Hippocampal formation (tissue), 2 donors: ENCODE results near the gene AKR1C2.
"Not testable (repeated sequence)": the region's sequence is repeated elsewhere in the genome, so short reads cannot be mapped to it uniquely, and the experiment has no call there.

ENCODE experiments used
- DNase-seq, 2 donors: peaks; one replicate each; lab custom pipeline; 2025; lab: John Stamatoyannopoulos, UW

The AKR1C2 gene

DNA sequence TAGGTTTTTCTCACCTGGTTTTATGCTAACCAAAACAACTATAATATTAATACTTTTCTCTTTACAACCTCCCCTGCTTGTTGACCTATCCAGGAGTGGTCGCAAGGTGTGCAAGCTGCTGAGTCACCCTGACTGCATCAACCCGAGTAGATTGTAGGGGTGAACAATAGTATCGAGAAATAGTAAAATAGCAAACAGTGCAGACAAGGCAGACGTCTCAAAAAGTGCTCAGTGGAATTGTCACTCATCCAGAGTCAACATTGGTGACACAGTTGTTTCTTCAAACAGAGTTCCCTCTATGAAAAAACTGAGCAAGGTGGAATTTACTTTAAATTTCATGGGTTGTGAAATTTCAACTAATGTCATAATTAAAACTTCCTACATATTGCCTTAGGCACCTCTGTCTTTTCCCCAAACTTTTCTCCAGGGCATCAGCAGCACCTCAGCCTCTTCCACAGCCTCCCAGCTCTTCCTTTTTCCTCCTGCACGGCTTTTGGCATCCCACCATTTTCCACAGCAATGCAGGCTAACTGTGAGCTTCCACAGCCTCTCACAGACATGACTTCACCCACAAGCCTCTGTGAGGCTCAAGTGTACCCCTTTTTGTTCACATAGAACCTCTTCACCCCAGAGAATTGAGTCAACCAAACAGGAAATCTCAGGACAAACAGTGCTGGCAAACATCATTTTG, 46.6 kb downstream of the AKR1C2 start:
- not testable (repeated sequence) for DNase-seq

DNA sequence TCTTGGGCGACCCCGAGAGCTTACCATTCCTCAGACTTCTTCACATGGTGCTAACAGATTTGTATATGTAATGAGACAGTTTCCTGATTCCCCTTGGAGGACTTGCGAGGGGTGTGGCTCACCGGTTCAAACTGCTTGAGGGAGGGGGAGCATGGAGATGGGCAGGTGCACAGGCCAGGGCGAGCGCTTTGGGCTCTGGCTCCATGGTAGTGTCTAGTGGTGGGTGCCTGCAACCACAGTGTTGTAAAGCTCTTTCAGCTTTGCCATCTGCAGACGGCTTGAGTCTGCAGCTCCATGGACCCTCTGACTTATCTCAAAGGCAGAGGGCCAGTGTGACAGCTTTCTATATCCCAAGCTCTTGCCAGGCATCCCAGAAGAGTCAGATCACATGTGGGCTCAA, 47.6 kb downstream of the AKR1C2 start:
- DNase-seq: not testable (repeated sequence)

DNA sequence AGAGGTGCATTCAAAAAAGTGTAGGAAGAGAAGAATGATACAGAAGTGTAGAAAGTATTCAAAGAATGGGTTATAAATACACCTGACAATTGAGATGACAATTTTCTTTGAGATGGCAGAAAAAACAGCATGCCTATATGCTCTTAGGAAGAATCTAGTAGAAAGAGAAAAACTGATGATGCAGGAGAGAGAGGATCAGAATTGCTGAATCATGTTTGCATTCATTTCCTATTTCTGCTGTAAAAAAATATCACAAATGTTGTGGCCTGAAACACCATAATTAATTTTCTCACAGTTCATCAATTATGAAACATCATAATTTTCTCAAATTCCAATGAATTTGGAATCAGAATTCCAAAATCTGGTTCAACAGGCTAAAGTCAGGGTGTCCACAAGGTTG, 50.3 kb downstream of the AKR1C2 start:
- DNase-seq: no peak

DNA sequence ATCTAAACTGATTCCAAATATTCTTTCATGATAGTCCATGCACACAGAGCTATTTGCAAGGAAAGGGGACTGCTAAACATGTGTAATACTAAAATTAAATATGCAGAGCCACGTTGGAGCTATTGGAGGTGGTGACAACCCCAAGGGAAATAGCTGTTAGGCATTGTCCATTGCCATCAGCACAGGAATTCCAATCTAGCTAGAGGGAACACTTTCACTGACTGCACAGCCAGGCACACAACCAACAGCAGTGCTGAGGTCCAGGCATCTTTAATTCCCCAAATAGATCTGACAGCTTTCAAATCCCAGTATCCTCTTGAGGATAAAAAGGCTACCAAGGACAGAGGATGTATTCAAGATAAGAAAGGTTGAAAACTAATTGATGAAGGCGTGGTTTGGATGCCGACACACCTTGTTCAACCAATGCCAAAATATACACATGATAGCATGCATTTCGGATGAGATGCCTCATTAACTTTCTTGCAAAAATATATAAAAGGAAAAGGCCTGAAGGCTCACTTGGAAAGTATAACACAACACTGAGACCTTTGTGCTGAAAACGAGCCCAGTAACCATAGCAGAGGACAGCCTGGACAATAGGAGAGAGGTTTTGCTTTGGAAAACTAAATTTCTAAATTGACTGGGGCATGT, 52.0 kb downstream of the AKR1C2 start:
- DNase-seq: not testable (repeated sequence)

DNA sequence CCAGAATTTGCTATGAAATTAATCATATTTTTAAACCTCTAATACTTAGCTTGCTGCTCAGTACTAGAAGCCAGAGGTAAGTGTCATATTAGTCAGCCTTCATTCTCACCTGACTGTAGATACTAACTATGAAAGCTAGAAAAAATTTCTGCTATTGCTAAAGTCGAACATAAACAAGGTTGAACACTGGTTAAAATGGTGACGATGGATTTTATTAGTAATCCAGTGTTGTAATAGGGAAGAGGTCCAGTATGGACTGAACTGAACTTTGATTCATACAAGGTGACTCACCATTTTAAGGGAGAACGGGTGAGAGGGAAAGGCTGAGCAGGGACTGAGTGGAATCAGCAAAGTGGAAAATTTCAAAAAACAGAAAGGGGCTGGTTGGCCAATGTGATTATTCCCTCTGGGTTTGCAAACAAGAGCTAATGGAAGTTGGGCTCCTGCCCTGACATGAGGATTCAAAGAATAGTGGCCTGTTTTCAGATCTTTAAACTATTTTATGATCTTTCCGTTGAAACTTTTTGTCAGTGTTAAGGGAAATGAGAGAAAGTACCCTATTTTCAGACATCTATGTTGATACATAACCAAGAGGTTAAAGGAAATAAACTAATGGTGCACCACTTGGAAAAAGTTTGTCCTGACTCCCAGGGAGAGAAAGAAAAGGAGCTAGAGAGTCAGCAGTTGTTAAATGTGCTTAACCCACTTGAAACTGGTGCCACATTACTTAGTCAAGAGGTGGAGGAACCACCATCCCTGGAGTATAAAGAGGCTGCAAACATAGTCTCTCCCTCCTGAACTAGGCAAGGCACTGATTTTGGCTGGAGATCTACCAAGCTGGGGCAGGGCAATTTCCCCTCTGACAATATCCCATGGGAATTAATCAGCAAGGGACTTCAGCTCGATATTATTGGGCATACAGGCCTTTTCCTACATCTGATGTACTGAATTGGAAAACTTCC, 55.7 kb downstream of the AKR1C2 start:
- DNase-seq: peak in 1 of 2 donors; percentile 9

DNA sequence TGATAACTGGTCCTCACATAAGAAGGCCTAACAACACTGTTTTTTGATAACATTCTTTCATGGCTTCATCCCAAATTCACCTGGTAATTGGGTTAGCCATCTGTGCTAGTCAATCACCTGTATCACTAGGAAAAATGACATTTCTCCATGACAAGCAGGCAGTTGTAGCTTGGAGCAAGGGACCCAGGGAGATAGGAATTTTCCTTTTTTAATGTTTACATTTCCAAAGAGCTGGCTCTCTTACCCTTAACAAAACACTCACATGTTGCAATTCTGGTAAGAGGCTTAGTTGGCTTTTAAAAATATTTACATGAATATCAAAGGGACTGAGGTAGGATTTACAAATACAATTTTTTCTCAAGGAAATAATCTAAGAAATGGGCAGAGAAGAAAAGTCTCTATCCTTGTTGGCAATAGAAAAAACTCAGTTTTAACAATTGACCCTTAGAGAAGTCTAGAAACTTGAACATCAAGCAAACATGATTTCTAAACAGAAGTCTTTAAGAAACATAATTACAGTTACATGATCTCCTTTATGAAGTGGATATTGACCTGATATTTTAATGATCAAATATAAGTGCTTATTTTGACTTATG, 56.5 kb downstream of the AKR1C2 start:
- DNase-seq: no peak

DNA sequence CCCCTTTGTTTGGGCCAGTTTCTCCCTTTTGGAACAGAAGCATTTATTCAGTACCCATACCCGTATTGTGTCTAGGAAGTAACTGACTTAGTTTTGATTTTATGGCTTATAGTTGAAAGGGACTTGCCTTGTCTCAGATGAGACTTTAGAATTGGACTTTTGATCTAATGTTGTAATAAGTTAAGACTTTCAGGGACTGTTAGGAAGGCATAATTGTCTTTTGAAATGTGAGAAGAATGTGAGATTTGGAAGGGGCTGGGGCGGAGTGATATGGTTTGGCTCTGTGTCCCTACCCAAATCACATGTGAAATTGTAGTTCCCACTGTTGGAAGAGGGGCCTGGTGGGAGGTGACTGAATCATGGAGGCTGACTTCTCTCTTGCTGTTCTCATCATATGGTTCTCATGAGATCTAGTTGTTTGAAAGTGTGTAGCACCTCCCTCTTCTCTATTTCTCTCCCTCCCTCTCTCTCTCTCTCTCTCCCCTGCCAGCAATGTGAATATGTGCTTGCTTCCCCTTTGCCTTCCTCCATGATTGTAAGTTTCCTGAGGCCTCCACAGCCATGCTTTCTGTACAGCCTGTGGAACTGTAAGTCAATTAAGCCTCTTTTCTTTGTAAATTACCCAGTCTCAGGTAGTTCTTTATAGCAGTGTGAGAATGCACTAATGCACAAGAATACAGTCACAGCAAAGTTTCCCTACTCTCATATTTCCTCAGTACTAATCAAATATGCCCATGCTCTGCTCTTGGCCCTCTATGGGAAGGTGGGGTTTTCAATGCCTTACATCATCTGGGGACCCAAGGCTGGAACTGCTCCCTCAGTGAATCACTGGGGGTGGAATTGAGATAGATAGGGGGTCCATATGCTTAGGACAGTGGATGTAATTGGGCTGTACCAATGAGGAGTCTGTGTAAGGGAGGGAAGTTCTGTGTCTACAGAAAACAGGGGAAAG, 57.6 kb downstream of the AKR1C2 start:
- DNase-seq: no peak

DNA sequence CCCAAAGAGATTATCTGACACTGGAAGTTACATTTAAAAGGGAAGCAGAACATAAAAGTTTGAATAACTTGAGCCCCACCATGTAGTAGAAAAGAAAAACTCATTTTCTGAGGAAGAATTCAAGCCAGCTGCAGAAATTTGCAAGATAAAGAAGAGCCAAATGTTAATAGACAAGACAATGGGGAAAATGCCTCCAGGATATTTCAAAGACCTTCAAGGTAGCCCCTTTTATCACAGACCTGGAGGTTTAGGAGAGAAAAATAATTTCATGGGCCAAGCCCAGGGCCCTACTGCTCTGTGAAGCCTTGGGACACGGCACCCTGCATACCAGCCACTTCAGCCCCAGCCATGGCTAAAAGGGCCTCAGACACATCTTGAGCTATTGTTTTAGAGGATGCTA, 58.8 kb downstream of the AKR1C2 start:
- DNase-seq: no peak

DNA sequence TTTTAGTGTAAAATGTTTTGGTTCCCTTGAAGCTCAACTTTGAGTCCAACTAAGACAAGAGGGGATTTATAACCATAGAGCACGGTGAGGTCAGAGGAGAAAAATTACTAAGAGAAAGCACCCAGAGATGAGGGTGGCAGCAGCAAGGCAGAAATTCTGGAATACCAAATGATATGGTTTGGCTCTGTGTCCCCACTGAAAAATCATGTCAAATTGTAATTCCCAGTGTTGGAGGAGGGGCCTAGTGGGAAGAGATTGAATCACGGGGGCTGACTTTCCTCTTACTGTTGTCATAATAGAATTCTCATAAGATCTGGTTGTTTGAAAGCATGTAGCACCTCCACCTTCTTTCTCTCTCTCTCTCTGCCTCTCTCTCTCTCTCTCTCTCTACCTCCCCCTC, 59.8 kb downstream of the AKR1C2 start:
- no peak for DNase-seq

DNA sequence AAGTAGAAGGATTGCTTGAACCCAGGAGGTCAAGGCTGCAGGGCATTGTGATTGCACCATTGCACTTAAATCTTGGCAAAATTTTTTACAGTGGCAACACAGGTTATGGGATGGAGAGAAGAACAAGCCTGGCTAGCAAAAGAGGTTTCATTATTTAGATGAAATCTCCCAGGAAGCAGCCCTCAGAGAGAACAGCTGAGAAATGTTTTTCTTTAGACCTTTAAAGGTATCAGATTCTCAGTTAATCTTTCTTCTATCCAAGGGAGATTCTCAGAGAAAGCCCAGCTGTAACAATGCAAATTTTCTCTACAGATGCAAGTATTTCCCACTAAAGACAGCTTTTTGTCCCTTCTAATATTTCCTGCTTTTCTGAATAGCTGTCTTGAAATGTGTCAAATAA, 60.2 kb downstream of the AKR1C2 start:
- not testable (repeated sequence) for DNase-seq

DNA sequence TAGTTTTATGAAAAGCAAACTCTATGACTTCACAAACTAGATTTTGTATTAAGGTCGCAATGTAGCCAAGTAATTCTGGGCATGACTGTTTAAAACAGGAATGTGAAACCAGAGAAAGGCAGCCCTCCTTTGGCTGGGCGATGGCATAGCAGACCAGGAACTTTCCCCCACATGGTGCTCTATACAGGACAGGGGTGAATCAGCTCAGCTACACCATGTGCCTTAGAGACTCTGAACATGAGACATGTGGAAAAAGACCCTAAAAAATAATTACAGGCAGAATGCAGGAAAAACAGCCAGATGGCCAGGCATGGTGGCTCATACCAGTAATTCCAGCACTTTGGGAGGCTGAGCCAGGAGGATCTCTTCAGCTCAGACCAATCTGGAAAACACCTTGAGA, 60.7 kb downstream of the AKR1C2 start:
- not testable (repeated sequence) for DNase-seq

DNA sequence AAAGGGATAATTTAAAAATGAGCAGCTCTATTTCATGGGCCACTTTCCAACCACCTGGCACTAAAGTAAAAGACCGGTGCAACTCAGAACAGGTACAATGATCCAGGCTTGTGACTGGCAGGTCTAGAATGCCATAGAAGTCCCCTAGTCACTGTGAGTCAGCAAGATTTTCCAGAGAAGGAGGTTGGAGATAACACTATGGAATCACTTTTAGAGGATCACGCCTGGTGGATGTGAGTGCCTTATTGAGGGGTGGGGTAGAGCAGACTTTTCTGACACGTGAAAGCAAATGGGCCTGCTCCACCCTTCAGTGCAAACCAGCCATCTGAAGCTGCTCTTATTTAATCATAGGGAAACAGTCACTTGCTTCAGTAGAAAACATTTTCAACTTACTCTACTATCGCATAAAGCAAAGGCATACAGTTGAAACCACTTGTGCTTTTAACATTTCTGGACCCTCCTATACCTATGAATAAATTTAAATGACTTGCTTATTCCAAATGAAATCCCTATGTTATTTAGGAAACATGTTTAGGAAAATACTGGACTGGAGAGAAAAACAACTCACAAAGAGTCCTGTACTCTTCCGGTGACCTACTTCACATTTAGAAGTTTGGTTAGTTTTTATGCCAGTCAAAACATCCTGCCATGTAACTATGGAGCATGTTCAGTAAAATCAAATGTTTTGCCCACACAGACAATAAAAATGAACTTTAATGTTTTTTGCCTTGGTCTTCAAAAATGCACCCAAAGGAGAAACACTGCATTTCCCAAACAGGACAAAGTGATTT, 61.9 kb downstream of the AKR1C2 start:
- DNase-seq: no peak

DNA sequence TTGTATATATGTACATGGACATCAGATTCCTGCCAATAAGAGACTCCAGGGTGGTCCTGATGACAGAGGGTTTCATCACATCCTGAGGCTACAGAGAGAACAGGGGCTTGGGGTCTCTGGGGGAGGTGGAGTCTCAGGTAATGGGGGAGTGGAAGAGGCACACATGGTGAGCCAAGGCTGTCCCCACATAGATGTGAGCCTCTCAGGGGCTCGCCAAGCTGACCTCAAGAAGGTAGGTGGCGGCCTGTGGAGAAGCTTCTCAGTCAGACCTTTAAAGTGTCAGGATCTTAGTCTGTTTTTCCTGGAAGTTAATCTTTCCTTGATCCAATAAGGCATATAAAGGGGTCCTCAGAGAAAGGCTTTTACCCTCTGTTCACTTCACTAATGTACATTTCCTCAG, 62.7 kb downstream of the AKR1C2 start:
- DNase-seq: not testable (repeated sequence)

DNA sequence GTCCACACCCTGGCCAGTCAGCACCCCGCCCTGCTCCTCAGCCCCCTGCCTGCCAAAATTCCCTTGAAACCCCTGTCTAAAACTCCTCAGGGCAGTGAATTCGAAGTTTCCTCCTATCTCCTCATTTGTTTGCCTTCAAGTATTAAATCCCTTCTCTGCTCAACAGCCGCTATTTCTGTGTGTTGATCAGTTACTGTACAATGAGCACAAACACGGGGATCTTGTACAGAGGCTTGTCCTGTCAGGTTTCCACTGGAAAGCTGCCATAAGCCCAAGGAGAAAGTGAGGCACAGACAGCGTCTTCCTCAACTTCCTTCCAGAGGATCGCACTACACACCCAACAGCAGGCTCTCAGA, 63.6 kb downstream of the AKR1C2 start:
- not testable (repeated sequence) for DNase-seq

DNA sequence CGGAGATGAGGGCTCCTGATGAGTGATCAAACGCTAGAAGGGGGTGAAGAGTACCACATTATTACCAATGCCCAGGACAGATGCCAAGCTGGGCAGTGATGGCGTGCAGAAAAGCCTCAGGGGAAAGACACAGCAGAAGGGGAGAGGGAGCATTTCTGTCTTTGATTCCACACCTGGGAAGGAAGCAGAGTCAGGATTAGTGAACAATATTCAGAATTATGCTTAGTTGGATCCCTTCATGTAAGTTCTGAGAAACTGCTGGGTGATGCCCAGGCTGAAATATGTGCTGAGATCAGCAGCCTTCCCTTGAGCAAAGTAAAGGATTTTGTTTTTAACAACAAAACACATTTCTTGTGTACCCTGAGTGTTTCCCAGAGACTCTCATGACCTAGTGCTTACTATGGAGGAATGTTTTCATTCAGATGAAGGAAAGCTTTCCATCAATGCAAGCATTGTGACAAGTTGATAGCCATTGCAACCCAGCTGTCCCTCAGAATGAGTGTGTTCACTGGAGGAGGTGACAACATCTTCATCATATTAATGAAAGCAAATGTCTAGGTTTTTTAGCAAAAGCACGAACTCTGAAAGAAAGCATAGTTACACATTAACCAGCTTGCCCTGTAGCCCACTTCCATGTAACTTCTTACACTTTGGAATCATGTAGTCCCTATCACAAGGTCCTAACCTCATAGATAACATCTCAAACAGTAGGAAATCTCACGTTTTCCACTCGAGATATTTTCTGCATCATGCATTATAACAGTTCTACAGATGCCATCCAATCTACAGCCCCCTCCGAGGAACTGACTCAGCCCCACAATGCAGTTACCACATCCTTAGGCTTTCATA, 64.2 kb downstream of the AKR1C2 start:
- no peak for DNase-seq
